HG03521 (cell line): ENCODE data around the gene GKN2.

ENCODE experiments used
- ATAC-seq: cut with Tn5 transposase; IDR thresholded peaks from one replicate; pipeline ENCODE4 v1.9.1; 2021; ENCODE audit warnings: mild to moderate bottlenecking, moderate library complexity; ENCODE audit not compliant: unreplicated experiment

GKN2 gene, protein sequence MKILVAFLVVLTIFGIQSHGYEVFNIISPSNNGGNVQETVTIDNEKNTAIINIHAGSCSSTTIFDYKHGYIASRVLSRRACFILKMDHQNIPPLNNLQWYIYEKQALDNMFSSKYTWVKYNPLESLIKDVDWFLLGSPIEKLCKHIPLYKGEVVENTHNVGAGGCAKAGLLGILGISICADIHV

GRCh38 chr2:68952887-68953521 is at the start of gene GKN2:
Gene GKN2 (minus strand): TSS chr2:68952893. CDS start chr2:68952861, 32 bp downstream.
- ATAC-seq: no peak

DNA sequence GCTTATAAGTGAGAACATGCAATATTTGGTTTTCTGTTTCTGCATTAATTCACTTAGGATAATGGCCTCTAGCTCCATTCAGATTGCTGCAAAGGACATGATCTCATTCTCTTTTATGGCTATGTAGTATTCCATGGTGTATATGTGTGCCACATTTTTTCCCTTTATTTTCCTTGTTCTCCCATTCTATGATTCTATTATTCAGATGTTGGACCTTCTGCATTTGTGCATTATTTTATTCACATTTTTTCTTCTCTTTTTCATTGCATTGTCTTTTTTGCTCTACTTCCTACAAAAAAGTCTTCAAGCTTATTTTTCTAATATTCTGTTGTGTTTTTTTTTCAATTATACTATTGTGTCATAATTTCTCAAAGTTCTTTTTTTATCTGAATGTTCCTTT is 49.2 kb upstream of the GKN2 start:
- no peak for ATAC-seq

- no peak for ATAC-seq
Observed at GRCh38 chr2:68997401-68997800, 44.7 kb upstream of the GKN2 start.

- no peak for ATAC-seq
Observed at GRCh38 chr2:68995916-68996315, 43.2 kb upstream of the GKN2 start.

- ATAC-seq: no peak
Observed at GRCh38 chr2:68994864-68995263, 42.2 kb upstream of the GKN2 start.

DNA sequence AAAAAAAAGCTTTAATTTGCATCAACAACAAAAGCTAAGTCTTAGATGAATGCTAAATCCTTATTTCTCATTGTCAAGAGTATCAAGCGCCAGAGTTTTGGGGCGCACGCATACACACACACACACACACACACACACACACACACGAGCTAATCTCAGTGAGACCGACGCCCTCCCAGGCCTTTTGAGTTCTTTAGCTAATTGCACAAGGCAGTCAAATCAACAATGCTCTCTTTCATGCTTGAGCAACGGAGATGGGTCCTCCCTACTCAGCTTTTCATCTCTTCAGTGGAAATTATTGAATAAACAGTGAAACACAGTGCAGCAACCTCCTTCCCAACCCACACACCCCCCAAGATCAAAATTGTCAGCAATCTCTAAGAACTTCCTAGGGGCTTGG is 41.0 kb upstream of the GKN2 start:
- ATAC-seq: no peak

DNA sequence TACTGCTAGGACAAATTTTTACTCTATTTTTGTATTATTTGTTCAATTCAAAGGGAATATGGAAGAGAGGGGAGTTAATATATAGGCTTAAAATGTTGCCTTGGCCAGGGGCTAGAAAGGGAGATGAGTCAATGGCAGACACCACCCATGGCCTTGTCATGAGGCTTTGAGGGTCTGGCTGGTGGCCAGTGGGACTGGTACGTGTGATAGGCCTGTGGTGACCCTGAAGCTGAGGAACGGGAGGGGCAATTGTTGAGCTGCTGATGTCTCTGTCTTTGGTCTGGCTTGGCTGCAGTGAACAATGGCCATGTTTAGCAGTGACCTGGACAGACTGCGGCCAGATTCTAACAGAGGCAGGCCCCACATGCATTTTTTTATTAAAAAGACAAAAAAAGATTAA is 40.2 kb upstream of the GKN2 start:
- no peak for ATAC-seq

DNA sequence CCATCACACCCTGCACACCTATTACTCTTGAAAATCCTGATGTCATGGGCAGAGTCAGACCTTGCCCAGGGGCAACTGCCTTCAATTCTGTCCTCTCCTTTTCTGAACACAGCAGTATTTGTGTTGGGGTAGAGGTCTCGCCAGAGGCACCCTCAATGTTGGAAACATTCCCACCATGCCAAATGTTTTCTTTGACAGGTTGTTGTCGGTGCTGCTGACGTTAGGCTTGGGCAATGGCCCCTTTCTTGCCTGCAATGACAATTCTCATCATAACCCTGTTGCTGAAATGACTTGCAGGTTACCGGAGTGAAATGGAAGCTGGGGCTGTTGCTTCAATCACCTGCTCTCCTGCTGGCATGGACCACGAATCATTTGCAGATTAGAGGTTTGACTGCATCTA is 39.6 kb upstream of the GKN2 start:
- no peak for ATAC-seq

DNA sequence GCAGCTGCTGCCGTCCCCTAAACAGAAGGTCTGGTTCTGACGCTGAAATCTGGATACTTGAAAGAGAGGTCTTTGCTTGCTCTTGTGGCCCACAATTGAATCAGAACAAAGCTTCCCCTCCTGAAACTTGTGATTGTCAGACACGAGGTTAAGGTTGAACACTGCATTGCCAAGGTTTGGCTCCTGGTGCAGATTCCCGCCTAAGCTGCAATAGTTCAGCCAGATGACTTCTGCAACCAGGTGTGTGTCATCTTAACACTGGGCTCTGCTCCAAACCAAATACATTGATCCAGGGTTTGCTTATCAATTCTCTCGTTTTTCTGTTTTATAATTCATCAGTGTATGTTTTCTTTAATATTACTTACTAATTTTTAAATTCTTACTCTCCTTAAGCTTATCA is 36.3 kb upstream of the GKN2 start:
- ATAC-seq: no peak

DNA sequence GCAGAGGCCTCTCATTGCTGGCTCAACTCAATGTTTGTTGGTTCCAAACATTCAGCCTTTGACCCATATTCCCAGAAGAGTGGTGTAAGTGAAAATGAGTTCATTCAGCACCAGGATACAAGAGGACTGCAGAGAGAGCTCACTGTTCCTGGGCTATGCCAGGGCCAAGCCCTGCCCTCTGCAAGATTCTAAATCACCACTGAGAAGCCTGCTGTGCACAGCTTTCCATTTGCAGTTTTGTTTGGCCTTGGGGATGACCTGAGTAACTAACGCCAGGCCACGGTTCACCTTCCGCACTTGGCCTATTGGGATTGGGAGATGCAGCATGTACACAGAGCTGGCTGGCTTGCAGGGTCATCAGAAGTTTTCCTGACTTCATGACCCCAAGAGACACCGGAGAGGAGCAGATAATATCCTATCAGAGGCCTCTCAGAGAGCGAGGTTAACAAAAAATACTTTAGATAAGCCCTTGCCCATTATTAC is 34.4 kb upstream of the GKN2 start:
- ATAC-seq: no peak

DNA sequence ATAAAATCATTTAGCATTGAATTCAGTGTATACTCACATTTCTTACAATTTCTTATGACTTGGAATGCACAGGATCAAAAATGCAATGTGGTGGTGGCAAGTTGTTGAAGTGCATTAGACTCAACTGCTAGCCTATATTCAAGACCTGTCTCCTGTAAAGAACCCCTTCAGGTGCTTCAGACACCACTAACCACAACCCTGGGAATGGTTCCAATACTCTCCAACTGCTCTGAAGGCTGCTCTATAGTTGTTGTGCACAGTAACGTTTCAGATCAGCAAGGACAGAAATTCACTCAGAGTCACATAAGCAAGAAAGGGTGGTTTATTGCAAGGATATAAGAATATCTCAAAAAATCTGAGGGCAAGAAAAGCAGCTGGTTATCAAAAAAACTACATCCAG is 28.3 kb upstream of the GKN2 start:
- ATAC-seq: no peak

DNA sequence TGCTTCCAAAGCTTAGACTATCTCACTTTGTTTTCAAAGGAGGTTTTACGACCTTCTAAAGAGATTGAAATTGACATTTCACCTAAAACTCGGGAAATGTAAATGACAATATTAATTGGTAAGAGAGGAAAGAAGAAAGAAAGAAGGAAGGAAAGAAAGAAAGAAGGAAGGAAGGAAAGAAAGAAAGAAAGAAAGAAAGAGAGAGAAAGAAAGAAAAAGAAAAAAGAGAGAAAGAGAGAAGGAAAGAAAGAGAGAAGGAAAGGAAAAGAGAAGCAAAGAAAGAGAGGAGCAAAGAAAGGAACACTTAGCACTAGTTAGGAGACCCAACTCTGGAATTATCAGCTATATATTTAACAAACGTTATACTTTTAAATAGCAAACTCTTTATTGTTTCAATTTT is 25.4 kb upstream of the GKN2 start:
- ATAC-seq: no peak

- ATAC-seq: no peak
Observed at GRCh38 chr2:68977453-68977852, 24.8 kb upstream of the GKN2 start.

DNA sequence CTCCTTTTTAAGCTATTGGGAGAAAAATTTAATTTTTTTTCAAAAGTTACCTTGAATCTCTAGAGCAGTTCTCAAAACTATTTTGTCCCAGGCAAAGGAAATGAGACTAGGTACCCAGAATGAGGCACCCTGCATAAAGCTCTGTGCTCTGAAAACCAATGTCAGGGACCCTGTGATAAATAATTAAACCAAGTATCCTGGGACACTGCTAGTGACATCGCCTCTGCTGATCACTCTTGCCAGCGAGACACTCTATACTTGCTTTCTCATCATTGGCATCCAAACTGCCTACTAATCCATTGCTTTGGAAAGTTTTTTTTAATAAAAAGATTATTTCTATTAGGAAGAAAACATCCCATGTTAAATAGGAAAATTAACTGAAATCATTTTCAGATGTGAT is 23.2 kb upstream of the GKN2 start:
- no peak for ATAC-seq

DNA sequence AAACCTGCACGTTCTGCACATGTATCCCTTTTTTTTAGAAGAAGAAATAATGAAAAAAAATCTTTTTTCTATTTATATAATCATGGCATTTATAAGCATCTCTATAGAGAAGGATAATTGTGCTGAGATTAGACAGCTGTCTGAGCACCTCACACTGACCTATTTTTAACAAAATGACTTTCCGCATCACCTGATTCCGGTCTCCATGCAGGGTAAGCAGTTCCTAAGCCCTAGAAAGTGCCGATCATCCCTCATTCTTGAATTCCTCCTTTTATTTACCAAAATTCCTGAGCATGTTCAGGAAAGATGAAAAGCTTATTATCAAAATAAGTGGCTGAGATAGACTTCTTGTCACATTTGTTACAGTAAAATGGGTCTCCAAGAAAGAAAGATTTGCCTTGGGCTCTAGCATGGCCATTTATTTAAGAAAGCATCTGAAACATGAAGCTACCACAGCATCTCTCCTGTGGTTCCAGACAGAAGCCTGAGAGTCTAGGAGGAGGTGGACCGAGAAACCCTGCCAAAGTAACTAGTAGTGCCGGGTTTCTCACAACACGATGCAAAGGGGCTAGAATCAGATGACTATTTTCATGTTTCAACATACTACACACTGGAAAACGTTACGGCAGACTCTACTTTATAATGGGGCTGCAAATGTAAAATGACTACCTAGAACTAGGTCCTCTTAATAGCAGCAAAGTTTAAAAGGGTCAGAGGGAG is 22.4 kb upstream of the GKN2 start:
- ATAC-seq: no peak

- ATAC-seq: no peak
Observed at GRCh38 chr2:68974251-68974650, 21.6 kb upstream of the GKN2 start, which contains the start of gene GKN1. Gene GKN1 (plus strand): TSS chr2:68974636. CDS start chr2:68974678, 42 bp downstream.

DNA sequence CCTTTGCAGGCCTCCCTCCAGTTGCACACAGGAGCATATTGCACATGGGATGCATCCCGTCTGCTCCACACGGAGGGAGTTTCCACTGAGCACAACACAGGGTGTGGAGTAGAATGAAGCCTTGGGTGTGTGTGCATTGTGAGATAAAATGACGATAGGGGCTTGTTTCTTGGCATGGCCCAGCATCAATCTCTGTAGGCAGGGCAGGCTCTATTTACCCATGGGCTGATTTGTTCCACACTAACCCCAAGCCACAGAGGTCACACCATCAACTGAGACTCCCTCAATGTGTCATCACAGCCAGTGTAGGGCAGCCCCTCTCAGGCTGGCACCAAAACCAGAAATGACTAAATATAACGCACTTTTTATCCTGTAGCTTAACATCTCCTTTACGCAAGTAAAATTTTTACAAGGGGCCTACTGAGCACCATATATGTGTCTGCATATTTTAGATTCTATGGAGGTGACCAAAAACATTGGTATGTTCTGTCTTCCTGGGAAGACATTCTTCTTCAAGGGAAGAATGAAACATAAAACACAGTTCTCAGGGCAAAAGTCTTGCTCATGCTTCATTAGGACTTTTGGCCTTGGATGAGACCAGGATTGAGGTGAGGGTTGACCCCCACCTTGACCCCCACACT is 19.0 kb upstream of the GKN2 start:
- no peak for ATAC-seq

DNA sequence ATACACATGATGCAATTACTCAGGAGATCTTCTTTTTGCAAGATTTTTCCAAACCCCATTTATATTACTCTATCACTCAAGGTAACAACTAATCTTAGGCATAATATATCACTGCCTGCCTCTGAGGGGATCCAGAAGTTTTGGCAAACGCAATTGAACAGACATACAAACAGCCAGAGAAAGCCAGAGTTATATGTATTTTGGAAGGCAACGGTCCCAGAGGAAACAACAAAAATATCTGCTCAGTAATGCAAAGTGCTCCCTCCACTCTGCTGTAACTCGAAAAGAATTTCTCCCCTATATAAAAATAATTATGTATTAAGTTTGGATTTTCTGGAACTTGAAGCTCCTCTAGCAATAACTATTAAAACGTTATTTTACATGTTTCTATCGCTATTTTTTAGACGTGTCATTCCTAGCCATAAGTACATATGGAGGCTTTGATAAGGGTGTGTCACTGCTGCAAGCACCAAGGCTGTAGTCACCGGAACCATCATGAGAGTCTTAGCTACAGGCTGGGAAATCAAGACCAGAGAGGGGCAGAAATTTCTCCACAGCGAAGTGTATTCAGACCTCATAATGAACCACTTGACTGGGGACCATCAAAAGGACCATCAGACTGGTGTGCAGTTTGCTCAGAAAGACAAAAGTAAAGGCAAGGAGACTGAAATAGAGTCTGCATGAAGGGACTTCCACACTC is 18.0 kb upstream of the GKN2 start:
- ATAC-seq: no peak

DNA sequence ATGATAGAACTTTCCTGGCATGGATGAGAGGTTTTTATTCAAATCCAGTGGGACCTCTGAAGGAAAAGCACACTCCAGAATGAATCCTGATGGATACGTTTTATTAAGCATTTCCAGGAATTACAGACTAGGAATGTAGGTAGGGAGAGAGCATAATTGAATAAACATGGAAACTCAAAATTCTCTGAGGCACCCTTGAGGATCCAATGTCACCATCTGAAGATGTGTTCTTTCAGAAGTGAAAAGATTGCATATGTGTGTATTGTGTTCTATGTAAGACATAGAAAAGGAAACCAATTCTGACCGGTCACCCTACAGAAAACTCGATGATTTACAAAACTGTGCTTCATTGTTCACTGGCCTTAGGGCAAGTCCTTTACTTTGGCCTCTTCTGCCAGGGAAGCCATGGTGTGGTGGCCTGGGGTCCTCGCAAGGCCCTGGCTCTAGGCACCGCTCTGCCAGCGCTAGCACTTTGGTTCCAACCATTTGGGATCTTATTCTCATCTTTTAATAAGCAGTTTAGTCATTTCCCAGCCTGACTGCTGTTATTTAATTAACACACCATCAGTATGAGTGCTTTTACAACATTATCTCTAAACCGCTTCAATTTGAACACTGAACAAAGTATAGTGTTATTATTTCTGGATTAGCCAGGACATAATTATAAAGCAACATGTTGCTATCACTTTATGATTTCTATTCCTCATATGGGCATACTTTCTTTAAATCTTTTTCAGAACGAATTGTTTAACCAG is 17.2 kb upstream of the GKN2 start:
- no peak for ATAC-seq

- ATAC-seq: no peak
Observed at GRCh38 chr2:68968221-68968620, 15.5 kb upstream of the GKN2 start.
